ENCODE results near the gene INPP5B.

The INPP5B gene

GRCh38 chr1:37828410-37829074, 118.3 kb downstream of the INPP5B start:
- DNase-seq, result no peak

GRCh38 chr1:37825506-37825905, 121.3 kb downstream of the INPP5B start:
- DNase-seq, result no peak

- DNase-seq, result no peak
Measured at GRCh38 chr1:37824001-37824400, 122.9 kb downstream of the INPP5B start.

GRCh38 chr1:37822906-37823815, 123.7 kb downstream of the INPP5B start:
- no peak for DNase-seq

GRCh38 chr1:37821481-37821880, 125.4 kb downstream of the INPP5B start:
- no peak for DNase-seq

- DNase-seq, result no peak
Measured at GRCh38 chr1:37817481-37817880, 129.4 kb downstream of the INPP5B start.

GRCh38 chr1:37814252-37814651, 132.6 kb downstream of the INPP5B start:
- DNase-seq, result no peak

- DNase-seq, result no peak
Measured at GRCh38 chr1:37813529-37814145, 133.2 kb downstream of the INPP5B start.

GRCh38 chr1:37811027-37811655, 135.7 kb downstream of the INPP5B start:
- peak; percentile 61 for DNase-seq
